ENCODE data around the gene KRI1. TPM values are rescaled to one million over a fixed set of nuclear protein-coding genes. Genes with fewer than 3 reads are reported as not detected.

KRI1 gene
- total and polyA plus RNA-seq, 2 of the 8 experiments (the other 6 are each of a cell fraction or from before 2014, with no cell fraction given) = 14.2 to 45.2 TPM

GRCh38 chr19:10538204-10538983 lies 27.4 kb downstream of the KRI1 start (continued):
- TF ChIP-seq RAD21 (IDR thresholded peaks at IDR 0.05 in 1 of 2, conservative IDR thresholded peaks at IDR 0.05 in 1 of 2; ENCODE audit: low read depth in 2 of 2, low read length in 2 of 2) = no peak
- no peak for TF ChIP-seq GABPA (IDR thresholded peaks at IDR 0.05; ENCODE audit: borderline replicate concordance, insufficient read depth, low read length)
